ENCODE data around the gene MAP3K12.
A peak's percentile ranks its signal among the peaks of the same experiment; 100 is the strongest.
"Not testable (repeated sequence)": the region's sequence is repeated elsewhere in the genome, so short reads cannot be mapped to it uniquely, and the experiment has no call there.

MAP3K12 gene

GRCh38 chr12:53499266-53500141, at the start of gene MAP3K12:
TSS of gene MAP3K12 (minus strand) at chr12:53499458. CDS start at chr12:53487391, 12,067 bp downstream.
- peak; percentile 69 for DNase-seq

- not testable (repeated sequence) for DNase-seq
Observed at GRCh38 chr12:53548354-53548753, 49.1 kb upstream of the MAP3K12 start.

GRCh38 chr12:53543539-53543938, 44.3 kb upstream of the MAP3K12 start:
- DNase-seq, result peak; percentile 34

- DNase-seq, result no peak
Observed at GRCh38 chr12:53539526-53539925, 40.3 kb upstream of the MAP3K12 start.

- DNase-seq, result no peak
Observed at GRCh38 chr12:53538209-53538689, 39.0 kb upstream of the MAP3K12 start.

GRCh38 chr12:53536962-53537361, 37.7 kb upstream of the MAP3K12 start:
- no peak for DNase-seq

GRCh38 chr12:53533471-53533870, 34.2 kb upstream of the MAP3K12 start:
- no peak for DNase-seq

GRCh38 chr12:53532524-53533445, 33.5 kb upstream of the MAP3K12 start:
- no peak for DNase-seq

- no peak for DNase-seq
Observed at GRCh38 chr12:53532021-53532420, 32.8 kb upstream of the MAP3K12 start.

GRCh38 chr12:53530920-53531319, 31.7 kb upstream of the MAP3K12 start:
- no peak for DNase-seq

- DNase-seq, result no peak
Observed at GRCh38 chr12:53530061-53530460, 30.8 kb upstream of the MAP3K12 start.

- DNase-seq, result no peak
Observed at GRCh38 chr12:53524476-53524875, 25.2 kb upstream of the MAP3K12 start.

- DNase-seq, result no peak
Observed at GRCh38 chr12:53523131-53523530, 23.9 kb upstream of the MAP3K12 start.

GRCh38 chr12:53518381-53518780, 19.1 kb upstream of the MAP3K12 start:
- no peak for DNase-seq

- DNase-seq, result no peak
Observed at GRCh38 chr12:53516758-53517455, 17.6 kb upstream of the MAP3K12 start.

- DNase-seq, result no peak
Observed at GRCh38 chr12:53515291-53515680, 16.0 kb upstream of the MAP3K12 start.

- no peak for DNase-seq
Observed at GRCh38 chr12:53514628-53515290, 15.5 kb upstream of the MAP3K12 start.

GRCh38 chr12:53513712-53514410, 14.6 kb upstream of the MAP3K12 start:
- no peak for DNase-seq

- DNase-seq, result no peak
Observed at GRCh38 chr12:53510181-53510812, 11.0 kb upstream of the MAP3K12 start.

GRCh38 chr12:53508534-53509170, 9.4 kb upstream of the MAP3K12 start:
- peak; percentile 85 for DNase-seq

- no peak for DNase-seq
Observed at GRCh38 chr12:53507603-53507885, 8.3 kb upstream of the MAP3K12 start.
